ENCODE measurements around the gene KIAA1217.
"Not testable (repeated sequence)": the region's sequence is repeated elsewhere in the genome, so short reads cannot be mapped to it uniquely, and the experiment has no call there.

The KIAA1217 gene

GRCh38 chr10:24444337-24444736 lies 235.4 kb downstream of the KIAA1217 start:
- TF ChIP-seq, protein P1, sequence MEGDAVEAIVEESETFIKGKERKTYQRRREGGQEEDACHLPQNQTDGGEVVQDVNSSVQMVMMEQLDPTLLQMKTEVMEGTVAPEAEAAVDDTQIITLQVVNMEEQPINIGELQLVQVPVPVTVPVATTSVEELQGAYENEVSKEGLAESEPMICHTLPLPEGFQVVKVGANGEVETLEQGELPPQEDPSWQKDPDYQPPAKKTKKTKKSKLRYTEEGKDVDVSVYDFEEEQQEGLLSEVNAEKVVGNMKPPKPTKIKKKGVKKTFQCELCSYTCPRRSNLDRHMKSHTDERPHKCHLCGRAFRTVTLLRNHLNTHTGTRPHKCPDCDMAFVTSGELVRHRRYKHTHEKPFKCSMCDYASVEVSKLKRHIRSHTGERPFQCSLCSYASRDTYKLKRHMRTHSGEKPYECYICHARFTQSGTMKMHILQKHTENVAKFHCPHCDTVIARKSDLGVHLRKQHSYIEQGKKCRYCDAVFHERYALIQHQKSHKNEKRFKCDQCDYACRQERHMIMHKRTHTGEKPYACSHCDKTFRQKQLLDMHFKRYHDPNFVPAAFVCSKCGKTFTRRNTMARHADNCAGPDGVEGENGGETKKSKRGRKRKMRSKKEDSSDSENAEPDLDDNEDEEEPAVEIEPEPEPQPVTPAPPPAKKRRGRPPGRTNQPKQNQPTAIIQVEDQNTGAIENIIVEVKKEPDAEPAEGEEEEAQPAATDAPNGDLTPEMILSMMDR (IDR thresholded peaks at IDR 0.05; ENCODE audit: low read depth, low read length, missing control alignments), result no peak
- peak; percentile 87 for DNase-seq (ENCODE audit: extremely low read depth, low read depth)

DNA sequence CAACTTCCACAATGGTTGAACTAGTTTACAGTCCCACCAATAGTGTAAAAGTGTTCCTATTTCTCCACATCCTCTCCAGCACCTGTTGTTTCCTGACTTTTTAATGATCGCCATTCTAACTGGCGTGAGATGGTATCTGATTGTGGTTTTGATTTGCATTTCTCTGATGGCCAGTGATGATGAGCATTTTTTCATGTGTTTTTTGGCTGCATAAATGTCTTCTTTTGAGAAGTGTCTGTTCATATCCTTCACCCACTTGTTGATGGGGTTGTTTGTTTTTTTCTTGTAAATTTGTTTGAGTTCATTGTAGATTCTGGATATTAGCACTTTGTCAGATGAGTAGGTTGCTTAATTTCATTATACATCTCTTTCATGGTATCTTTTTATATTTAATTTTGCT lies 237.0 kb downstream of the KIAA1217 start:
- H3K4me3 ChIP-seq (replicated peaks; ENCODE audit: low read depth, low read length); DNase-seq (ENCODE audit: extremely low read depth, low read depth): not testable (repeated sequence)

More at GRCh38 chr10:24444337-24444736, 235.4 kb downstream of the KIAA1217 start:
- no peak overlapping the region for H3K4me3 ChIP-seq (replicated peaks; ENCODE audit: low read depth, low read length)

GRCh38 chr10:24446739-24447138 lies 237.8 kb downstream of the KIAA1217 start:
- DNase-seq (ENCODE audit: extremely low read depth, low read depth), result peak; percentile 73
- no peak overlapping the region for H3K4me3 ChIP-seq (replicated peaks; ENCODE audit: low read depth, low read length)
- TF ChIP-seq, protein P1 (IDR thresholded peaks at IDR 0.05; ENCODE audit: low read depth, low read length, missing control alignments), result no peak

- TF ChIP-seq, protein P1 (IDR thresholded peaks at IDR 0.05; ENCODE audit: low read depth, low read length, missing control alignments), result no peak
- no peak overlapping the region for H3K4me3 ChIP-seq (replicated peaks; ENCODE audit: low read depth, low read length)
These were observed 239.5 kb downstream of the KIAA1217 start for GRCh38 chr10:24448351-24448999.

GRCh38 chr10:24449321-24449740 lies 240.4 kb downstream of the KIAA1217 start:
- no peak for DNase-seq (ENCODE audit: extremely low read depth, low read depth)
- peak overlapping the region; percentile 27 for H3K4me3 ChIP-seq (replicated peaks; ENCODE audit: low read depth, low read length)
- TF ChIP-seq, protein P1 (IDR thresholded peaks at IDR 0.05; ENCODE audit: low read depth, low read length, missing control alignments), result no peak

More at GRCh38 chr10:24448351-24448999, 239.5 kb downstream of the KIAA1217 start:
- no peak for DNase-seq (ENCODE audit: extremely low read depth, low read depth)

DNA sequence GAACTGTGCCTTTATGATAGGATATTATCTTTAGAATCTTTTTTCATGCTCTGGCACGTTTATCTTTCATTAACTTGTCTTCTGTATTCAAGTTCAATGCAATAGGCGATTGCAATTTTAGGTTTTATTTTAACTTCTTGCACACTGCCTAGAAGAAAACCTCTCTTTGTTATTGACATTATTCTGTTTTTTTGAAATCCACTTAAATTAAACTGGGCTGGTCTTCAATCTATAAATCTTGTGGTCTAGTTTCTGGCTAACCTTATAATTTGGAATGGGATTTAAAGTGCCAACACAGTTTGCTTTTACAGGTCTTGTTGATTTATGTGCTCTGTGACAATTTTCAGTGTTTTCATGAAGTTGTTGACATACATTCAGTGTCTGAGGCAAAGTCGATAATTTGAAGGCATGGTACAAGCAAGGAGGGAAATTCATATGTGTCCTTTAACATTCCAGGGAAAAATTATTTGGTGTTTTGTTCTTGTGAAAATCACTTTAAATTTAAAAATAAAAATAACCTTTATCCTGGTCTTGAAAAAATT lies 240.9 kb downstream of the KIAA1217 start:
- TF ChIP-seq, protein P1 (IDR thresholded peaks at IDR 0.05; ENCODE audit: low read depth, low read length, missing control alignments), result no peak
- no peak for DNase-seq (ENCODE audit: extremely low read depth, low read depth)
- peak overlapping the region; percentile 27 for H3K4me3 ChIP-seq (replicated peaks; ENCODE audit: low read depth, low read length)

DNA sequence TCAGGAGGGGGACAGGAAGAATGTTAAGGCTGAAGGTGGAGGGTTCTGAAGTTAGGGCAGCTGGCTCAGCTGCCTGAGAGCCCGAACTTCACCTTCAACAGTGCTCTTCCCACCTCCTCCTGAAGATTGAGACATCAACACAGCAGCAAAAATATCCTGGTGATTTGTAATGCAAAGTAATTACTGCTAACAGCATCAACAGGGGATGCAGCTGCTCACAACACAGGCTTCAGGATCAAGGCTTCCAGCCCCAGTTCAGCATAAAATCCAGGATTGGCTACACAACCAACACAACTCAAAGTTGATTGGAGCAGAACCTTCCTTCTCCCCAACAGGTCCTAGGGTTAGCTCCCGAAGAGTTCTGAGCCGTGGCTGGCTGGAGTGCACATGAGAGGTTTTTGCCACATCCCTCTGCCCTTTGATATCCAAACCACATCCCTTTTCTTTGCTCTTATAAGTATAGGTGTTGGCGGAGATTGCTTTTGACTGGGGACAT lies 242.4 kb downstream of the KIAA1217 start:
- H3K4me3 ChIP-seq (replicated peaks; ENCODE audit: low read depth, low read length), result no peak overlapping the region
- TF ChIP-seq, protein P1 (IDR thresholded peaks at IDR 0.05; ENCODE audit: low read depth, low read length, missing control alignments), result no peak
- no peak for DNase-seq (ENCODE audit: extremely low read depth, low read depth)

Measured in HFF-Myc (cell line).